Measurements from ENCODE around the gene PCNX2.

DNA sequence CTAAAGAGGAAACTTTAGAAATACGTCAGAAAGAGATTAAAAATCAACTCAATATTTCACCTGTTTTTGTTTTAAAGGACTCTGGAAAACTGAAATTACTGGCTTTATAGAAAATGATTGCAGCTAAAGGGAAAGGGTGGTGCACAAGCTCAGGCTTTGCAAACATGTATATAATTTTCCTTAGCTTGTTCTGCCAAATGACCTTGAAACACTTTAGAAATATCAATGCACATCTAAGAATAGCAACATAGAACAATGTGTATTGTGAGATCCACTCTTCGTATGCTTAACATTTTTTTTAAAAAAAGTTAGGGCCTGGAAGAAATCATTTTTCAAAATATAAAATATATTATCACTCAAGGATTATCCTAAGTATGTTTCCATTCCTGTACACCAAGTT, 201.3 kb downstream of the PCNX2 start:
- TF ChIP-seq CTCF (IDR thresholded peaks at IDR 0.05; ENCODE audit: insufficient read depth, low read length, poor library complexity, severe bottlenecking) (no peak), EZH2phosphoT487 (conservative IDR thresholded peaks at IDR 0.05; ENCODE audit: low read length) (no peak)
